Gastroesophageal sphincter (tissue), 4 donors: ENCODE results near the gene CPT1B. TPM values are rescaled to one million over a fixed set of nuclear protein-coding genes. Genes with fewer than 3 reads are reported as not detected.

Experiments used
- ATAC-seq: fragments of 150-250 bp; one replicate; pipeline ENCODE4 v1.9.1; 2016; ENCODE audit warnings: mild to moderate bottlenecking, moderate library complexity
- H3K27ac ChIP-seq, 4 donors: fragments of 200-600 bp; sonication (generic) in 3 of 4; 1 replicate in 3 of 4; 2 replicates in 1 of 4; pipeline ENCODE4 v1.5.1; 2016 to 2019
- H3K27me3 ChIP-seq: fragments of 200-600 bp; sonication (generic); one replicate; pipeline ENCODE4 v1.5.1; 2019
- H3K36me3 ChIP-seq, 2 donors: fragments of 200-600 bp; sonication (generic); one replicate each; pipeline ENCODE4 v1.5.1; 2019; ENCODE audit warnings: control low read depth in 1 of 2
- H3K4me1 ChIP-seq, 3 donors: fragments of 200-600 bp; sonication (generic); 1 replicate in 2 of 3; 2 replicates in 1 of 3; pipeline ENCODE4 v1.5.1; 2016 to 2019; ENCODE audit warnings: control low read depth in 2 of 3
- H3K4me3 ChIP-seq, 2 donors: fragments of 200-600 bp; sonication (generic); one replicate each; pipeline ENCODE4 v1.5.1; 2019; ENCODE audit warnings: mild to moderate bottlenecking in 1 of 2, moderate library complexity in 1 of 2
- H3K9me3 ChIP-seq, 3 donors: fragments of 200-600 bp; sonication (generic); one replicate each; pipeline ENCODE4 v1.5.1; 2017 to 2019; ENCODE audit warnings: control low read depth in 2 of 3
- EP300 ChIP-seq: sonication (generic); formaldehyde crosslinking; IDR thresholded peaks from one replicate; pipeline ENCODE4 v1.6.1; 2017; ENCODE audit warnings: antibody characterized with exemption, mild to moderate bottlenecking
- POLR2A ChIP-seq, 2 donors: fragments of 450-650 bp; IDR thresholded peaks; one replicate each; pipeline ENCODE4 v1.6.1; 2017; ENCODE audit warnings: antibody characterized with exemption in 2 of 2, mild to moderate bottlenecking in 2 of 2, moderate library complexity in 1 of 2
- POLR2AphosphoS5 ChIP-seq: sonication (generic); formaldehyde crosslinking; IDR thresholded peaks from one replicate; pipeline ENCODE4 v1.6.1; 2017; ENCODE audit warnings: antibody characterized with exemption
- WGBS, 2 donors: methylation state at CpG; one replicate each; pipeline ENCODE4 v1.1.5; 2018; ENCODE audit warnings: low coverage in 1 of 2; 5-methylcytosine and 5-hydroxymethylcytosine counted together
- total RNA-seq, 4 donors: library from RNA; depleted of rRNA; stranded (reverse); fragments of >200 nt; gene quantifications; one replicate each; pipeline ENCODE4 v1.1.0, GENCODE V29; 2016
- TF ChIP-seq, protein P1 (sequence below), 4 experiments: fragments of 200-600 bp in 2 of 4; fragments of 450-650 bp in 2 of 4; sonication (generic) in 1 of 4; IDR thresholded peaks; one replicate each; pipeline ENCODE4 v1.5.1; 2017 to 2019; ENCODE audit warnings: antibody characterized with exemption in 4 of 4, mild to moderate bottlenecking in 2 of 4, moderate library complexity in 2 of 4

Gene CPT1B
- total RNA-seq, 4 donors from 2014 or later = 3.1 to 13.4 (median 6.5) TPM

DNA sequence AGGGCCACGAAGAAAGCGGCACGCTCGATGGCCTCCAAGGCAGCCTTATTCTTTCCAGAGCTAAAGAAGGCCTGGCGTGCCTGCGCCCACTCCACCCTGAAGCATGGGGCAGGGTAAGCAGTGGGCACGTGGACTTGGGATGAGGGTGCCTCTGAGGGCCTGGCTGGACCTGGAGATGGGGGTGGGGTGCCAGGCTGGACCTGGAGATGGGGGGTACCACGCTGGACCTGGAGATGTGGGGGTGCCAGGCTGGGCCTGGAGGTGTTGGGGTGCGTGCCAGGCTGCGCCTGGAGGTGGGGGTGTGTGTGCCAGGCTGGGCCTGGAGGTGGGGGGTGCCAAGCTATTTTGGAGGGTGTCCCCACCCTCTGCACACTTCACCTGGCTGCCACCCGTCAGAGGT, 5.3 kb downstream of the CPT1B start:
- no peak for ATAC-seq
- Histone ChIP-seq H3K36me3 (peaks cover 0 to 72% of the 10 kb centered on the region in 2 donors), H3K27ac (no peak overlapping the region), H3K4me1 (peaks cover 0 to 11% (median under 1%) of the 10 kb centered on the region in 3 donors), H3K27me3 (peaks cover 2% of the 10 kb centered on the region), H3K9me3 (no peaks in the 10 kb centered on the region), H3K4me3 (no peak overlapping the region)
- no CpG with 5 or more reads among the region's 11 CpGs for WGBS, 2 donors
- TF ChIP-seq EP300 (no peak), POLR2A (IDR thresholded peaks at IDR 0.05) (no peak), POLR2AphosphoS5 (no peak)
- TF ChIP-seq, protein P1, sequence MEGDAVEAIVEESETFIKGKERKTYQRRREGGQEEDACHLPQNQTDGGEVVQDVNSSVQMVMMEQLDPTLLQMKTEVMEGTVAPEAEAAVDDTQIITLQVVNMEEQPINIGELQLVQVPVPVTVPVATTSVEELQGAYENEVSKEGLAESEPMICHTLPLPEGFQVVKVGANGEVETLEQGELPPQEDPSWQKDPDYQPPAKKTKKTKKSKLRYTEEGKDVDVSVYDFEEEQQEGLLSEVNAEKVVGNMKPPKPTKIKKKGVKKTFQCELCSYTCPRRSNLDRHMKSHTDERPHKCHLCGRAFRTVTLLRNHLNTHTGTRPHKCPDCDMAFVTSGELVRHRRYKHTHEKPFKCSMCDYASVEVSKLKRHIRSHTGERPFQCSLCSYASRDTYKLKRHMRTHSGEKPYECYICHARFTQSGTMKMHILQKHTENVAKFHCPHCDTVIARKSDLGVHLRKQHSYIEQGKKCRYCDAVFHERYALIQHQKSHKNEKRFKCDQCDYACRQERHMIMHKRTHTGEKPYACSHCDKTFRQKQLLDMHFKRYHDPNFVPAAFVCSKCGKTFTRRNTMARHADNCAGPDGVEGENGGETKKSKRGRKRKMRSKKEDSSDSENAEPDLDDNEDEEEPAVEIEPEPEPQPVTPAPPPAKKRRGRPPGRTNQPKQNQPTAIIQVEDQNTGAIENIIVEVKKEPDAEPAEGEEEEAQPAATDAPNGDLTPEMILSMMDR (IDR thresholded peaks at IDR 0.05) = no peak

DNA sequence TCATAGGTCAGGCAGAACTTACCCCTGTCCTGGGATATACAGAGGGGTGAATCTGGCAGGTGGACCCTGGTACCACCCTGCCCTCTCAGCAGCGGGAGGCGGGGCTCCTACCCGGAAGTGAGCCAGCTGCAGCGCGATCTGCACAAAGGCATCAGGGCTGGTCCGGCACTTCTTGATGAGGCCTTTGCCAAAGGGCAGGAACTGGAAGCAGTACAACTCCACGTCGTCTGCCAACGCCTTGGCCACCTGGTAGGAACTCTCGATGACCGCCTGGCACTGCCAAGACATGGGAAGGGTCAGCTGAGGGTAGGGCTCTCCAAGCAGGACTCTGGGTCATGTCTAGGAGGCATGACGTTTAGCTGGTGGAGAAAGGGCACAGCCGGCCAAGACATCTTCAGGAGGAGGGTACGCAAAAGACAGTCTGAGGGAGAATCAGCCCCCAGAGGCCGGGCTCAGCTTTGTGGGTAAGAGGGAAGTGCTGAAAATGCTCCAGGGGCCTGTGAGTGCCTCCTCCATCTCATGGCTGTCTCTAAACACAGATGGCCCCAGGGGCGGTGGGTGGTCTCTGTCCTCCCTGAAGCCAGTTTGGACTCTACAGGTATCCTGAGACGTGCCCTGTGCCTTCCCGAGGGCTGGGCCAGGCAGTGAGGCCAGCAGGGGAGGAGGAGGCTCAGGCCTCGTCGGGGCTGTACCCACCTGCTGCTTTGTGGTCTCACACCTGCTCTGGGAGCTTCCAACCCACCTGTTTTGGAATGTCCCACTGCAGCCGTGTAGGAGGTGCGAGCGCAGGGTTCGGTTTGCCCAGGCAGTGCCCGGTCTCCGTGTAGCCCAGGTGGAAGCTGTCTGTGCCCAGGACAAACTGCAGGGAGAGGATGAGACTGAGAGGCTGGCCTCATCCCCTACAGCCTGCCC, 6.7 kb downstream of the CPT1B start:
- H3K4me1 ChIP-seq = no peaks in the 10 kb centered on the region
- ATAC-seq = no peak
- H3K27ac ChIP-seq = no peak overlapping the region
- no peaks in the 10 kb centered on the region for H3K9me3 ChIP-seq
- no CpG with 5 or more reads among the region's 26 CpGs for WGBS, 2 donors
- H3K36me3 ChIP-seq = peaks cover 0 to 79% of the 10 kb centered on the region in 2 donors
- H3K27me3 ChIP-seq = no peaks in the 10 kb centered on the region
- TF ChIP-seq, protein P1 (IDR thresholded peaks at IDR 0.05) = no peak
- TF ChIP-seq POLR2AphosphoS5 (no peak), POLR2A (IDR thresholded peaks at IDR 0.05) (no peak), EP300 (no peak)
- H3K4me3 ChIP-seq = no peak overlapping the region

DNA sequence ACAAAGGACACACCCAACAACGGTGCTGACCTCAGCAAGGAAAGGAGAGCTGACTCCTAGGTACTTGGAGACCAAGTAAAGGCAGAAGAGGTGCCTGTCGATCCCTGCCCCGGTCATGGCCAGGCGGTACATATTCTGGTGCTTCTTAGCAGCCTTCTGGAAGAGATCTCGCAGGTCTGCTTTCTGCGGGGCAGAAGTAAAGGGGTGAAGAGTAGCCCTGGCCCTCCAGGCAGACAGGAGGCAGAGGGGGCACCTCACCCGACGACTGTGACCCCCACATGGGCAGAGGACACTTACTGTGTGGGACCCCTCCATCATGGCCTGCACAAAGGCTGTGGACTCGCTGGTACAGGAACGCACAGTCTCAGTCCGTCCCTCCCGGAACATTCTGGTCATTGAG, 7.4 kb downstream of the CPT1B start:
- WGBS, 2 donors = 93 to 100% methylated on average over 1 to 3 of the region's 12 CpGs
- H3K4me1 ChIP-seq = no peaks in the 10 kb centered on the region
- ATAC-seq = no peak
- H3K27me3 ChIP-seq = no peaks in the 10 kb centered on the region
- no peak for TF ChIP-seq EP300
- TF ChIP-seq, protein P1 (IDR thresholded peaks at IDR 0.05) = no peak
- TF ChIP-seq POLR2AphosphoS5 = no peak
- TF ChIP-seq POLR2A (IDR thresholded peaks at IDR 0.05) = no peak
- peaks cover 0 to 77% of the 10 kb centered on the region in 2 donors for H3K36me3 ChIP-seq
- no peak overlapping the region for H3K4me3 ChIP-seq
- H3K9me3 ChIP-seq = no peaks in the 10 kb centered on the region
- no peak overlapping the region for H3K27ac ChIP-seq

DNA sequence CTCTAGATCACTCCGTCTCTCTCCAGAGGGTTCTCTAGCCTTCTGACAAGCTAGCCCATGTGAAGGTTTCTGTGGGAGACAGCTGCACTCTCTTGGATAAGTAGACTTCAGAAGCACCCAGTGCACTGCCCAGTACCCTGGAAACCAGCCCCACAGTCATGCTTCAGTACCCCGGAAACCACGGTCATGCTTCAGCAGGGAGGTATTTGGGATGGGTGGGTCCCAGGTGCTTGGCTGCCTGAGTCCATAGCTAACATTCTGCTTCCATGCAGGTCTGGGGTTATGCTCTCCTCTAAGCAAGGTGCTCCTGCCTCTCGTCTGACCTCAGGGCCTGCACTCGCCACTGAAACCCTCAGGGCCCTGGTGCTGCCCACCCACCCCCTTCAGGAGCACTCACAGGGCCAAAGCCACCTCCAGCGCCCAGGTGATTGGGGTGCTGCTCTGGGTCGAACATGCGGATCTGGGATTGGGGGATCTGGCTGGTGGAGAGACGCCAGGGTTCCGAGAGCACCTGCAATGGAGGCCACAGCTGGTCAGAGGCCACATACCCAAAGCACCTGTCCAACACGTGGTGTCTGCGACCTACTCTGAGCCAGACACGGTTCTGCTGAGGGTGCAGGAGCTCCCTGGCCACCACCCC, 8.2 kb downstream of the CPT1B start:
- Histone ChIP-seq H3K27ac (no peak overlapping the region), H3K36me3 (peaks cover 0 to 72% of the 10 kb centered on the region in 2 donors), H3K27me3 (no peaks in the 10 kb centered on the region), H3K9me3 (no peaks in the 10 kb centered on the region), H3K4me3 (no peak overlapping the region), H3K4me1 (no peaks in the 10 kb centered on the region)
- TF ChIP-seq POLR2A (IDR thresholded peaks at IDR 0.05) (no peak), EP300 (no peak), POLR2AphosphoS5 (no peak)
- TF ChIP-seq, protein P1 (IDR thresholded peaks at IDR 0.05) = no peak
- whole genome bisulfite sequencing, 2 donors = 50 to 68% methylated on average over 1 to 3 of the region's 13 CpGs
- ATAC-seq = no peak
